Upper lobe of left lung (tissue), 4 donors: Measurements from ENCODE around the gene ELK4.

Experiments used
- EP300 ChIP-seq, 4 donors: sonication (generic); formaldehyde crosslinking; IDR thresholded peaks; one replicate each; pipeline ENCODE4 v1.5.1; 2017; ENCODE audit warnings: antibody characterized with exemption in 4 of 4, control low read depth in 2 of 4
- TF ChIP-seq, protein P1 (sequence below), 6 experiments: fragments of 450-650 bp in 4 of 6; fragments of 200-600 bp in 2 of 6; sonication (generic) in 2 of 6; IDR thresholded peaks; one replicate each; pipeline ENCODE4 v1.5.1; 2016 to 2019; ENCODE audit warnings: antibody characterized with exemption in 6 of 6

DNA sequence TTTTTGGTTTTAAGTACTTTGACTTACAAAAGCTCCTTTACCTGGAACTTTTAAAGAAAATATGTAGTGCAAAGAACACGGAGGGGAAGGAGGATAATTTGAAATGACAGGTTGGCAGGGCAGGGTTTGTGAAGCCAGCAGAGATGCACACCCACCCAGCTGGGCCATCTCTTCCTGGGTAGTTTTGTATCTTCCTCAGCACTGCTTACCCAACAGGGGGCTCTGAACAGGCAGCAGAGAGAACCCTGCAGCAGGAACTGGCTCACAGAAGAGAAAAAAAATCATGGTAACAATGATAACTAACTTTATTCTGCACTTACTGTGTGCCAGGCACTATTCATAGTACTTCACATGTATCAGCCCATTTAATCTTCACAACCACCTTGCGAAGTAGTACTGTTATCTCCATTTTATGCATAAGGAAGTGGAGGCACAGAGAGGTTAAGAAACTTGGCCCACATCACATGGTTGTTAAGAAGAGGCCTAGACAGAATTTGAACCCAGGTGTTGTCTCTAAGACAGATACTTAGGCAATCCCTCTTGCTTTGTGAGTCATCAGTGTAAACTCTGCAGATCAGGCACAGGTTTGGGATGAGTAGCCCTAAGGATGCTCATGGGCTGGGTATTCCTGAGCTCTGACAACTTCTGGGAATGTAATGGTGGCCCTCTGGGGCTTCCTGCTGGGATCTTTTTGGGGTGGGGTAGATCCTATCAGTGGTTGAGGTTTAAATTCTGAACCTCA, 60.8 kb downstream of the ELK4 start:
- TF ChIP-seq, protein P1, sequence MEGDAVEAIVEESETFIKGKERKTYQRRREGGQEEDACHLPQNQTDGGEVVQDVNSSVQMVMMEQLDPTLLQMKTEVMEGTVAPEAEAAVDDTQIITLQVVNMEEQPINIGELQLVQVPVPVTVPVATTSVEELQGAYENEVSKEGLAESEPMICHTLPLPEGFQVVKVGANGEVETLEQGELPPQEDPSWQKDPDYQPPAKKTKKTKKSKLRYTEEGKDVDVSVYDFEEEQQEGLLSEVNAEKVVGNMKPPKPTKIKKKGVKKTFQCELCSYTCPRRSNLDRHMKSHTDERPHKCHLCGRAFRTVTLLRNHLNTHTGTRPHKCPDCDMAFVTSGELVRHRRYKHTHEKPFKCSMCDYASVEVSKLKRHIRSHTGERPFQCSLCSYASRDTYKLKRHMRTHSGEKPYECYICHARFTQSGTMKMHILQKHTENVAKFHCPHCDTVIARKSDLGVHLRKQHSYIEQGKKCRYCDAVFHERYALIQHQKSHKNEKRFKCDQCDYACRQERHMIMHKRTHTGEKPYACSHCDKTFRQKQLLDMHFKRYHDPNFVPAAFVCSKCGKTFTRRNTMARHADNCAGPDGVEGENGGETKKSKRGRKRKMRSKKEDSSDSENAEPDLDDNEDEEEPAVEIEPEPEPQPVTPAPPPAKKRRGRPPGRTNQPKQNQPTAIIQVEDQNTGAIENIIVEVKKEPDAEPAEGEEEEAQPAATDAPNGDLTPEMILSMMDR (IDR thresholded peaks at IDR 0.05) = no peak
- no peak for TF ChIP-seq EP300 (IDR thresholded peaks at IDR 0.05)
